Activated CD8-positive, alpha-beta memory T cell treated with anti-CD3 and anti-CD28 coated beads for 4 hours (primary cell): ENCODE data around the gene INF2.

ENCODE experiments used
- DNase-seq, 2 donors: peaks; one replicate each; pipeline ENCODE4 v3.0.0-alpha.2; 2020; ENCODE audit warnings: low read depth in 2 of 2

The INF2 gene

DNA sequence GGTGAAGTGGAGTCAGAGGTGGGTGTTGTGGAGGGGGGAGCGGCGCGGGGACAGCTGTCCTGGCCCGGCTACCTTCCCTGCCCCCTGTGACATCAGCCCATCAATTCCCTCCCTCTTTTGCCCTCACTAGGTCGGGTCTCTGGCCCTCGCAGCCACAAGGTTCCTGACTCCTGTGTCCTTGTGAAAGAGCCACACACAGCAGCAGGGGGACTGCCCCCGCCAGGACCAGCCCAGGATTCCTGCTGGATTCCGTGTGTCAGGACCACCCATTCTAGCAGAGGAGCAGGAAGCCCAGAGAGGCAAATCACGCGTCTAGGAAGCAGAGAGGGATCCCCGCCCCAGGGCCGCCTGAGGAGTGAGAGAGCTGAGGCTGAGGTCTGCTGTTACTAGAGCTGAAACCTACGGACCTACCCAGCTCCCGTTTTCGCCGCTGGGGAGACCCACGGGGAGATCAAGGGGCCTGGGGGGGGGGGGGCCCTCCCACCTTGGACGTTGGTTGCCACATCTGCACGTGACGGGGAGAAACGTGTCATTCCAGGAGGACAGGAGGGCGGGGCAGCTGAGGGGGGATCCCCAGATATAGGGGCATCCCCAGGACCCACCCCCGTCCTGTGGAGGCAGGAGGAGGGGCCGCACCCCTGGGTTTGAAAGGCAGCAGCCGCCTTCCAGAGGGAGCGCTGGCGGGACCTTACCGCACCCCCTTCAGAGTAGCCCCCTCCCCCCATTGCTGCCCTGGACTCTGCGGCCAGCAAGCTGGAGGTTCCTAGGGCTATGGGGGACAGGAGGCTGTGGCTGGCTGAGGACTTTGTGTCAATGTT is 12.5 kb upstream of the INF2 start:
- DNase-seq: no peak

DNA sequence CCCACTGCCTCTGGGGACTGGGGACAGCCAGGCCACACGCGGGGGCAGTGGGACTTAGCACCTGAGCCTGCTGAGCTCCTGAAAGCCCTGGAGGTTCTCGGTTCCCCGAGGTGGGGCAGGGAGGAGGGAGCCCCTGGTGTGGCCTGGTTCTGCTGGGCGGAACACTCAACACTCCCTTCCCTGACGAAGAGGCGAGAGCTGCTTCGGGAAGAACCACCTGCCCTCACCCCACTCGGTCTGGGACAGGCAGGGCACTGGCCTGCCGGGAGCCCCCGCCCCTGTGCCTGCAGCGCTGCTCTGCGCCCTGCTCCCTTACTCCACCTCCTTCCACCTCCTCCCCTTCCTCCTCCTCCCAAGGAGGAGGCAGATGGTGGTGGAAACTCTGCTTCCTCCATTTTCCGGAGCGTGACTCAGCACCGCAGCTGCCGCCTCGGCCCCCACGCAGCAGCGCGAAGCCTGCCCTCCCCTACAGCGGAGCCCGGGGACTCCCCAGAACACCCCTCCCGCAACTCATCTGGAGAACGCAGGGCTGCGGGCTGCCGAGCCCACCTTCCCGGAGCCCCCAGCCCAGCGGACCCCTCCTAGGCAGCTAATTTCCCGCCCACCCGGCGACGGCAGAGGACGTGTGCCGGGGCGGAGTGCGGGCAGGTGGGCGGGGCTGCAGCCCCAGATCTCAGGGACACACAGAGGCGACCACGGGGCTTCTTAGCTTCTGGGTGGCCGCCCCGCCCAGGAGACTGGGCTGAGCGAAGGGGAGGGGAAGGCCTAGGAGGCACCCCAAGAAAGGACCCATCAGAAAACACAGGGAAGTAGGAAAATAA is 11.7 kb upstream of the INF2 start:
- peak; percentile 56 to 67 for DNase-seq

DNA sequence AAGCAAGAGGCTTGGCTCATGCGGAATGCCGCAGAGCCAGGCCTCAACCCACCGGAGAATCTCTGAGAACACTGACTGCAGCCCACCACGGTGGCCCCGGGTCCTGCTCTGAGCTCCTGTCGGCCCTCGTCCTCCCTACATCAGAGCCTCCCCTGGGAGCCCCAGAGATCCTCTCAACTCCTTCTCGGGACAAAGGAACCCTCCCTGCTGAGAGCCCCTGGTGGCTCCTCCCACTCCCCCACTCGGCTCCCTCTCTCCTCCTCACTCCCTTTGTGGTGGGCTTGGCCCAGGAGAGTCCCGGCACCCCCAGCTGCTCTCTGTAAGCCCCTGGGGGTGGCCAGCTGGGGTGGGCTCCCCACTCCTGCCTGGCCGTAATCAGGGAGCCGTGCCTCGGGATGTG is 11.1 kb upstream of the INF2 start:
- no peak for DNase-seq

DNA sequence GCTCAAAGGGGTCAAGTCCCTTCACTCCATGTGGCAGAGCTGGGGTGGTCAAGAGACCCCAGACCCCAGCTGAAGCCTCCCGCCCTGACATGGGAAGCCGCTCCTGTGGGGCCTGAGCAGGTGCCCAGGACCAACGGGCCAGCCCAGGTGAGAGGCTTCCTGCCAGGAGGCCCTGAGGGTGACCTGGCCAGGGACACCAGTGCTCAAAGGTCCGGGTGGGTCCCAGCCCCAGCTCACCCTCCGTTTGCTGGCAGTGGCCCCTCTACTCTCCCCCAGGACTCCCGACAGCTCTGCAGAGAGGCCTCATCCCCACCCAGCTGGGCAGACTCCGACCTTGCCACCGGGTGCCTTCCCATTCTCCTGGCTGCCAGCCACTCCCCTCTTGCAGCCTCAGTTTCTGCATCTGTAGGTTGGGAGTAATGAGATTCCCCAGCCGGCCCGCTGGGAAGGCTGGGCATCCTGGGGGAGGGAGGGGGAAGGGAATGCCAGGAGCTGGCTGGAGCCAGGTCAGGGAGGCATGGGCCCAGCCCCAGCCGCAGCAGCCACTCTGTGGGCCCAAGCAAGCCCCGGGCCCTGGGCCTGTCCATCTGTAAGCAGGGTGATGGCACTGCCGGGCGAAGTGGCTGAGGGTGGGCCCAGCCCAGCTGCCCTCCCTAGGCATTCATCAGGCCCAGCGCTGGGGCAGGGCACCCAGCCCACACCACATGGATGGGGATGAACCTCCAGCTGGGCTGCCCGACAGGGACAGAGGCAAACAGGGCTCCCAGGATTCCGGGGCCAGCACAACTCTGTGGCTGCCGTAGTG is 10.3 kb upstream of the INF2 start:
- DNase-seq: no peak

DNA sequence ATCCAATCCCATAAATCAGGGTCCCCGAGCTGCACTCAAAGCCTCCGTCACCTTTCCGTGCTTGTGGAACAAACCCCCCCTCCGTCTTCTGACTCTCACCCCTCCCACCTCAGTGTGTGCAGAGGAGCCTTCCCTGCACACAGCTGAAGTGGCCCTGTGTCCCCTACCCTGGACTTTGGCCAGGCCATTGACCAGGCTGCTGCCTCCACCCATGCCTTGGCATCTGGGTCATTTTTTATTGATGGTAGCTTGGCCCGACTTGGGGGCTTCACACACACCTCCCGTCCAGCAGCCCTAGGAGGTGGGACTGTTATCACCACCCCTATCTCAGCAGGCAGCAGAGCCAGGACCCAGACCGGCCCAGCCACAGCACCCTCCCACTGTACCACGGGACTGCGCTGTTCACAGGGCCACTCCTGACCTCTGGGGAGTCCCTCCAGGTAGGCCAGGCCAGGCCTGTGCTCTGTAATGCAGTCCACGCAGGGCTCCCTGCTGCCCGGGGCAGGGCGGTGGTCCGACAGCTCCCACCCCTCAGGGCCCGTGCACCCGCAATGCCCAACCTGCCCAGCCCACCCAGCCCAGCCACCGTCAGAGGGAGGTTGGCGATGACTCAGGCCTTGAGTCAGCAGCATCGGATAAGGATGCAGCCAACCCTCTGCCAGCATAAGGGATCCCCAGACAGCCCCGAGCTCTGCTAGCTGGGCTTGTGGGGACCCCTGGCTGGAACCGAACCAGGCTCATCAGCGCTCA is 9.2 kb upstream of the INF2 start:
- DNase-seq: no peak

- DNase-seq: no peak
These were observed 8.4 kb upstream of the INF2 start for GRCh38 chr14:104680806-104681688.

DNA sequence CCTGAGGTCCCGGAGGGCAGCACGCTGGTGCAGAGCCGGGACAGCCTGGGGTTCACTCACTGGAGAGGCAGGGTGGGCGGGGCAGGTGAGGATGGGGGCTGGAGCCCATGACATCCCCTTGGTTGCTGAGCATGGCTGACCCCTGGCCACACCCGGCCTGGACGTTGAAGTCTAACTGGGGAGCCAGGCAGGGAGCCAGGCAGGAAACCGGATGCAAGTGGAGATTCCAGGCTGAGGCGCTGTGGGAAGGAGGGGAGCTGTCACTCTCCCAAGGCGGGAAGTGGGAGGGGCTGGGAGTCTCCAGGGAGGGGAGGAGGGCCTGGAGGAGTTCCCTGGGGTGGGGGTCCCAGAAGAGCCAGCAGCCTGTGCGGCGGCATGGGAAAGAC is 7.7 kb upstream of the INF2 start:
- no peak for DNase-seq

DNA sequence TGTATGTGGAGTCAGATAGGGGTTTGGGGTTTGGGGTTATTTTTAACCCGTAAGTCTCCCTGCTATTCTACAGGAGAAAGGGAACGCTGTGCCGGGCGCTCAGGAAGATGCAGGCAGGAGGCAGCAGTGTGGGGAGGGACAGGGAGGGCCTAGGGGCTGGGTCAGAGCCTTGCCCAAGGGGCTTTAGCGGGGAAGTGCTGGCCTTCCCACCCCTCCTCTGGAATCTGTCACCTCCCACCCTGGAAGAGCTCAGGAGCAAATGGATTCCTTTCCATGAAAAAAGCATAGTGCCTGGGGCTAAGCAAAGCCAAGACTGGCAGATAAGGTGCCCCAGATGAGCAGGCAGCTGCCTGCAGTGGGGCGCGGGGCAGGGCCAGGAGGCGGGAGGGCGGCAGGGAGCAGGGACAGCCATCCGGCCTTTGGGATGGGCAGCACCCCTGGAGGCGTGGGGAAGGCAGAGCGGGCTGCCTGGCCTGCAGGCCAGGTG is 7.3 kb upstream of the INF2 start:
- DNase-seq: no peak

DNA sequence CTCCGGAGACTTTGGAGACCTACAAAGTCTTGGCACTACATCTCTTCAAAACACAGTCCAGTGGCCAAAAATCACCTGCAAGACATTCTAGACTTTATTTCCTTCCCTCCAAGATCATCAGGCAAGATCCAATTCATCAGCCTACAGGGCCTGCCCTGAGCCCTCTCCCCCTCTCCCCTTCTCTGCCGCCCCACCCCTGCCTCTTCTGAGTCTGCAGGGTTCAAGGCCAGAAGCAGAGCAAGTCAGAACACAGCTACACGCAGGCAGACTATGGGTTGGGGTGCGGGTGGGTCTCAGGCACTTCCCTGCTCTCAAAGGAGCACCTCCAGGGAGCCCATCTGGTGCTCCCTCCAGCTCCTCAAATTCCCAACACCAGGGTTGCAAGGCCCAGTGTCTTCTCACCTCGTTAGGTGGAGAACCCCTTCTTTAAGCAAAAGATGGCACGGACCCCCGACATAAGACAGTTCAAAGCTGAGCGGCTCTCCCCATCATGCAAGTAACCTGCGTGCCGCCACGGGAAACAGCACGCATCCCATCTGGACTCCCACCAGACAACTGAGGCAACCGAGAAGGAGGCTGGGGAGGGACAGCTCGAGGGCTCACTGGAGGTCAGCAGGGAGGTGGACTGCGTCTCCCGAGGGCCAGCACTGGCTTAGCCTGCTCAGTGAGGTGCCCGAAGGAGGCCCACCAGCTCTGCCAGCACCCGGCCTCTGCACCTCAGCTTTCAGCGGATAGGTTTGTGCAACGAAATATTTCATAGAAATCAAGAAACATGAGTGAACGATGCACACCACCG is 5.6 kb upstream of the INF2 start:
- no peak for DNase-seq

- no peak for DNase-seq
These were observed 5.0 kb upstream of the INF2 start for GRCh38 chr14:104684449-104684821.

- DNase-seq: no peak
These were observed 4.0 kb upstream of the INF2 start for GRCh38 chr14:104685216-104685997.

- no peak for DNase-seq
These were observed 3.3 kb upstream of the INF2 start for GRCh38 chr14:104685998-104686610.

DNA sequence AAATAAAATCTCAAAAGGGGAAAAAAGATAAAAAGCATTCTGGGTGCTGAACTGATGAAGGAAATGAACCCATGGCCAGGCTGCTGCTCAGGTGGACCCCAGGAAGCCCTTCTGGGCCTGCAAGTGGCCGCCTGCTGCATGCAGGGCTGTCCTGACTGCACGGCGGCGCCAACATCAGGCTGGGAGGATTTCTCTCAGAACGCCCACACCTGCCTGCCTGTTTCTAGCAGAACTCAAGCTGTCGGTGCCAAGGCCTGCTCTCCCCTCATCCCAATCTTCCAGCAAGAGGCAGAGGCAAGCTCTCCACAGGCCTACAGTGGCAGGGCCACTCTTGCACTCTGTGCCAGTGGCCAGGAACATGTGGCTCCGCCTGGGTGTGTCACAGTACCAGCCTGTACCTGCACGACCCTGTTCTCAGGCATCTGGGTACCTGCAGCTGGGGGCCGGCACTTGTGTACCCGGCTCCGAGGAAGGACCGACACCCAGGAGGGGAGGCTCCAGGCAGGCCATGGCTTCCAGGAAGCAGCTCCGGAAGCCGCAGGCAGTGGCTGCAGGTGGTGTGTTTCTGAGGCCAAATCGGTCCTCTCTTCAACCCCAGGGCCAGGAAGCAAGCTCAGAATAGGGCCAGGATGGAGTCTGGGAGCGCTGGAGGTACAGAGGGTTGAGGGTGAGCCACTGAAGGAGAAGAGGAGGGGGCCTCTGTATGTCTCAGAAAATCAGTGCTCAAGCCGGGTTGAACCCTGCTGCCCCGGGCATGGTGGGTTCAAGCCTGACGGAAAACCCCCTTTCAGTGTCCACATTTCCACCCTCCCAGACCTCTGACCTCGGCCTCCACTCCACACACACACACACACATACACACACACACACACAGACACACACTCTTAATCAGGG is 2.5 kb upstream of the INF2 start:
- DNase-seq: no peak

- DNase-seq: no peak
These were observed 1.6 kb upstream of the INF2 start for GRCh38 chr14:104687601-104688504.

GRCh38 chr14:104688505-104689108 is 811 bp upstream of the INF2 start:
- no peak for DNase-seq
